Ovary (tissue), 9 donors: ENCODE results near the gene SH3PXD2A. TPM values are rescaled to one million over a fixed set of nuclear protein-coding genes. Genes with fewer than 3 reads are reported as not detected.

Experiments
- DNase-seq, 5 donors: peaks; one replicate each; pipeline ENCODE4 v3.0.0-alpha.2; 2019 to 2020
- H3K27ac ChIP-seq, 2 donors: fragments of 200-600 bp; one replicate each; pipeline versions ENCODE4 v1.5.1 to v1.8.0; 2019 to 2022
- H3K27me3 ChIP-seq: fragments of 200-600 bp; one replicate; pipeline ENCODE4 v1.8.0; 2022
- H3K36me3 ChIP-seq: fragments of 200-600 bp; sonication (generic); one replicate; pipeline ENCODE4 v1.5.1; 2019
- H3K4me1 ChIP-seq: one replicate; pipeline ENCODE4 v1.8.1; 2013; ENCODE audit warnings: mild to moderate bottlenecking, moderate library complexity; ENCODE audit not compliant: insufficient read depth
- H3K4me3 ChIP-seq: fragments of 200-600 bp; sonication (generic); one replicate; pipeline ENCODE4 v1.5.1; 2017
- H3K9me3 ChIP-seq, 2 donors: fragments of 200-600 bp in 1 of 2; sonication (generic) in 1 of 2; one replicate each; pipeline versions ENCODE4 v1.5.1 to v1.8.1; 2013 to 2019; ENCODE audit warnings: mild to moderate bottlenecking in 1 of 2, moderate library complexity in 1 of 2
- CTCF ChIP-seq, 3 donors: fragments of 450-650 bp in 2 of 3; fragments of 200-600 bp in 1 of 3; IDR thresholded peaks; one replicate each; pipeline versions ENCODE4 v1.5.1 to v1.8.0; 2016 to 2022; ENCODE audit warnings: antibody characterized with exemption in 3 of 3, mild to moderate bottlenecking in 1 of 3
- EP300 ChIP-seq: sonication (generic); formaldehyde crosslinking; IDR thresholded peaks from one replicate; pipeline ENCODE4 v1.6.1; 2017; ENCODE audit warnings: antibody characterized with exemption
- POLR2A ChIP-seq: fragments of 450-650 bp; IDR thresholded peaks from one replicate; pipeline ENCODE4 v1.6.1; 2017; ENCODE audit warnings: antibody characterized with exemption, mild to moderate bottlenecking, moderate library complexity
- WGBS, 3 donors: extraction: QIAGEN DNeasy Blood & Tissue Kit in 1 of 3; methylation state at CpG; one replicate each; pipeline versions ENCODE4 v1.1.5 to v1.1.7; 2013 to 2017; 5-methylcytosine and 5-hydroxymethylcytosine counted together
- intact Hi-C, 4 donors: fragments of 100-400 bp; cut with DNase I; formaldehyde crosslinking; loops; one replicate each; pipeline versions ENCODE4 v1.11.0 to v1.15.1; 2022 to 2023
- polyA plus RNA-seq, 2 donors: library from polyadenylated mRNA; stranded (reverse); fragments of 200-250 nt in 1 of 2; fragments of 350-450 nt in 1 of 2; fragmentation: Illumina TruSeq in 1 of 2; extraction: RNeasy Lipid Tissue Mini Kit (QIAGEN cat#74804) in 1 of 2; gene quantifications; one replicate each; pipeline ENCODE4 v1.2.3, GENCODE V29; 2013 to 2014
- total RNA-seq, 7 donors: library from RNA; depleted of rRNA in 2 of 7; stranded (reverse); fragments of >200 nt in 2 of 7; fragmentation: NEBNext Ultra II Directional in 3 of 7; extraction: Animal tissue kit (Norgen Biotek cat#: 25700) in 3 of 7; gene quantifications; one replicate each; pipeline versions ENCODE4 v1.1.0 to v1.2.4, GENCODE V29; 2016 to 2023
- donor health status: DM: no; HTN: no; CAD: no; lungs with moderate emphysema.
- donor health status: DM: no; HTN: no; CAD: no.
- donor health status: Bipolar disorder and iron deficiency.
- donor health status: DM: yes; HTN: yes; CAD: no.
- donor health status: DM: no; HTN: no; CAD: no.
- donor health status: DM: yes; HTN: yes; CAD: no.

SH3PXD2A gene
- total and polyA plus RNA-seq, 9 donors = 15.3 to 82.9 (median 52.2) TPM

- no peak for TF ChIP-seq CTCF (IDR thresholded peaks at IDR 0.05)
- WGBS, 3 donors = 1% methylated on average over 24 to 52 of the region's 53 CpGs
- Histone ChIP-seq H3K27ac (peak overlapping the region; percentile 82 to 83), H3K4me1 (peaks cover 24% of the 10 kb centered on the region), H3K4me3 (peak overlapping the region; percentile 66), H3K9me3 (no peaks in the 10 kb centered on the region), H3K36me3 (no peaks in the 10 kb centered on the region), H3K27me3 (no peaks in the 10 kb centered on the region)
- peak; percentile 53 to 73 (median 70) for DNase-seq
- intact Hi-C loops = loop anchor here in 1 of 4 donors (10.0 kb wide), 1 partner anchor 80 kb away; no protein-coding TSS in a partner anchor
Measured at GRCh38 chr10:103854686-103855391, 537 bp downstream of the SH3PXD2A start.

GRCh38 chr10:103854265-103854685 is 1.1 kb downstream of the SH3PXD2A start:
- TF ChIP-seq CTCF (IDR thresholded peaks at IDR 0.05) (no peak), EP300 (no peak), POLR2A (no peak)
- no peaks in the 10 kb centered on the region for H3K36me3 ChIP-seq
- 3 to 5% (median 4%) methylated on average over 13 of the region's 13 CpGs for WGBS, 3 donors
- no peaks in the 10 kb centered on the region for H3K9me3 ChIP-seq
- peaks cover 27% of the 10 kb centered on the region for H3K4me1 ChIP-seq
- intact Hi-C loops = loop anchor here in 1 of 4 donors (10.0 kb wide), 1 partner anchor 79 kb away; no protein-coding TSS in a partner anchor
- no peaks in the 10 kb centered on the region for H3K27me3 ChIP-seq
- peak overlapping the region; percentile 66 for H3K4me3 ChIP-seq
- DNase-seq = peak; percentile 63 to 70 (median 67)
- peak overlapping the region; percentile 82 to 83 for H3K27ac ChIP-seq

- DNase-seq = no peak
- Histone ChIP-seq H3K9me3 (no peaks in the 10 kb centered on the region), H3K36me3 (no peaks in the 10 kb centered on the region), H3K4me3 (peak overlapping the region; percentile 66), H3K27ac (peak overlapping the region in 1 of 2 donors; percentile 82), H3K27me3 (no peaks in the 10 kb centered on the region), H3K4me1 (peaks cover 27% of the 10 kb centered on the region)
- intact Hi-C loops = loop anchor here in 1 of 4 donors (10.0 kb wide), 1 partner anchor 79 kb away; no protein-coding TSS in a partner anchor
- TF ChIP-seq POLR2A (no peak), EP300 (no peak), CTCF (IDR thresholded peaks at IDR 0.05) (no peak)
- WGBS, 3 donors = 59 to 71% (median 60%) methylated on average over 9 of the region's 9 CpGs
Measured at GRCh38 chr10:103853428-103854264, 1.7 kb downstream of the SH3PXD2A start.

- DNase-seq = peak in 1 of 5 donors; percentile 45
- Histone ChIP-seq H3K4me3 (no peak overlapping the region), H3K4me1 (peaks cover 27% of the 10 kb centered on the region), H3K27ac (no peak overlapping the region), H3K36me3 (no peaks in the 10 kb centered on the region), H3K27me3 (no peaks in the 10 kb centered on the region), H3K9me3 (no peaks in the 10 kb centered on the region)
- TF ChIP-seq EP300 (no peak), CTCF (IDR thresholded peaks at IDR 0.05) (no peak), POLR2A (no peak)
- intact Hi-C loops = loop anchor here in 1 of 4 donors (10.0 kb wide), 1 partner anchor 78 kb away; no protein-coding TSS in a partner anchor
- 40 to 50% (median 47%) methylated on average over 7 of the region's 7 CpGs for WGBS, 3 donors
Measured at GRCh38 chr10:103852856-103853255, 2.5 kb downstream of the SH3PXD2A start.
